NCI-H2081 treated with DMSO at 0.1 percent for 48 hours (cell line): ENCODE measurements around the gene CARMIL3.

ENCODE experiments used
- DNase-seq: peaks from one replicate; lab custom pipeline; 2025; lab: John Stamatoyannopoulos, UW

CARMIL3 gene

DNA sequence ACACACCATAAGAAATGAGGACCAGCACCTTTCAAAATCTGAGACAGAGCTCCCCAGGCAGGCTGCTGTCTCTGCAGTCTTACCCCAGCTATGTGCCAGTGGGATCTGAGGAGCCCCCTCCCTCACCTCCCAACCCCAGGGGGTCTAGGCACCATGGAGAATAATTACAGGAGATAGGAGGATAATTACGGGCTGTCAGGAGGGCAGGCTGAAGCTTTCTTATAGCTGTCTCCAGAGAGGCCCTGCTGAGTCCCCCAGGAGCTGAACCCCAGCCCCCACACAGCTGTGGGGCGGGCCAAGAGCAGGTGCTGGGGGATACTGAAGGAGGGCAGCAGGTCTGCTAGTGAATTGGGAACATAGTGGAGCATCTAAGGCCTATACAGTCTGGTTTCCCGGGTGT lies 26.3 kb downstream of the CARMIL3 start:
- peak; percentile 25 for DNase-seq

DNA sequence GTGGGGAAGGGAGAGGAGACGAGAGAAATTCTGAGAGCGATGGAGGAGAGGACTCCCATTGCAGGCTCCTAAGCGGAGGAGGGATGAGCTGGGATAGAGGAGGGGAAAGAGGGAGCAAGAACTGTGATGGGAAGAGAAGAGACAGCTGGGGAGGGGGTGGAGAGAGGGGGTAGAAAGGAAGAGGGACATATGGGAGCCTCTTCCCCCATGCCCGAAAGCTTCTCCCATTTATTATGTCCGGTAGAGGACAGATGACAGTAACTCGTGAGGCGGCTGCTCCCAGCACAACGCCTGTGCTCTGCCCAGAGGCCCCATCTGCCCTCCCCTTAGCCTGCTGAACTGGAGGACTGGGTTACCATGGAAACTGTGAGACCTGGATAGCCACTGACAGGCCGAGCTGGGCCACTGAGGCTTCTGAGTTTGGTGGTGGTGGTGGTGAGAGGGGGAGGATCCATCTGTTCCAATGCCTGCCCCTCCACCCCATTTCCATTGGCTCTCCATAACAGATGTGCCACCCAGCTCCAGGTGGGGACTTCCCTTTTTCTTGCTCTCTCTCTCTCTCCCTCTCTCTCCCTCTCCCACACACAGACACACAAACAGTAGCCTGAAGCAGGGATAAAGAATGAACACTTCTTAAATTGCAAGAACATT lies 27.8 kb downstream of the CARMIL3 start:
- no peak for DNase-seq

DNA sequence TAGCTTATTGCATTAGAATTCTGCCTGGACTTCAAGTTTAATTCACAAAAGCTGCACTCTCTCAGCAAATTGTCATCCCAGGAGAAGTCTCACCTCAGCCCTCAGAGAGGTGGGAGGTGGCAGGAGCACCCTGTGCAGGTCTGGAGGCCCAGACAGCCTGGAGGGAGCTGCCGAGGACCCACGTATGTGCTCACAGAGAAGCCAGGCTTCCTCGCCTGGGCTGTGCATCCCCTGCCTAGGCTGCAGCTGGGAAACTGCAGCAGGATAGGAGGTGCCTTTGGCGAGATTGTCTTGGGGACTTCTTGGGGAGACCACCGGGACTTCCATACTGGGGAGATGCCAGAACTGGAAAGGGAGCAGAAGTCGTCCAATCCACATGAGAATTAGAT lies 28.3 kb downstream of the CARMIL3 start:
- no peak for DNase-seq

DNA sequence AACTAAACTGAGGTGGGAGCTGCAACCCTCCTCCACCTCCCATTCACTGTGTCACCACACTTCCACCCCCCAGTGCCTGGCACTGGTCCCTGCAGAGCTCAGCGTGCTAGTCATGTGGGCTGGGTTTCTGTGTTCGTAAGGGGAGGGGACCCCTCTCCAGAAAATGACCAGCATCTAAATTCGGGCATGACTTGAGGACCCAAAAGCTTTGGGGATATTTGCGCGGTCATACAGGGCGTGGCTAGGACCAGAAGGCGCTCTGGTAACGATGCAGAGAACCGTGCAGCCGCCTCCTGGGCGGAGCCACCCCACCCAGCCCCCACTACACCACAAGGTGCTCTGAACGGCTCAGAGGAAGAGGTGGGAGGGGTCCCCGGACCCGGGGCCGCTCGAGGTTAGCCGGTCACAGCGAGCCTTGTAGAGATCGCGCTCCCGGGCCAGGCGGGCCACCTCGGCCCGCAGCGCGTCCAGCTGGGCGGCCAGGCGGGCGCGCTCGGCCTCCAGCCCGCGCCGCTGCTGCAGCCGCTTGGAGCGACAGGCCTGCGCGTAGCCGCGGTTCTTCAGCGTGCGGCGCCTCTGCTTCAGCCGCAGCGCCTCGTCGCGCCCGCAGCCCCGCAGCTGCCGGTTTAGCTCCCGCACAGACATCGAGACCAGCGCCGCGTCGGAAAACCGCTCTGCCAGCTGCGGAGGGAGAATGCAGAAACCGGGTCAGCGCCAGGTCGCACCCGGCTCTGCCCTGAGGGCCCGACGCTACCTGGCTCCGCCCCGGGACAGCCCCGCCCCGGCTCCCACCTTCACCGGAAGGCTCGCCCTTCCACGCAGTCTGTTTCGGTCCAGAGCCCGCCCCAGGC lies 29.3 kb downstream of the CARMIL3 start:
- DNase-seq: peak; percentile 21

DNA sequence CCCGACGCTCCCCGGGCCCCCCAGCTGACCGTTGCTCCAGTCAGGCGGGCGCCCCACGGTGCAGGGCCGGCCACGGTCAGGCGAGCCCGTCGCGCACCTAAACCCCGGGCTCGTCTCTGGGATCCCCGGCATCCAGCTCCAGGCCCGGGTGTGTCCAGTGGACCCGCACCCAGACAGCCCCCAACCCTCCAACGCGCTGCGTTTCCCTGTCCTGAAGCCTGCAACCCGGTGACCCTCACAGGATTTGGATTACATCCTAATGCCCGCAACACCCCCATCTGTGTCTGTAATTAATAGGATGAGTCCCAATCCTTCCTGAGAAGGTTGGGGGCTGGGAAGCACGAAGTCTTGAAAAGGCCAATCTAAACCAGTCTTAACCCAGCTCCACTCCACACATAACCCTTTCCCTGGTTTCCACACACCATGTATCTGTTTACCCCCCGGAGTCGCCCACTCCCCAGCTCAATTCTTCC lies 30.0 kb downstream of the CARMIL3 start:
- no peak for DNase-seq

DNA sequence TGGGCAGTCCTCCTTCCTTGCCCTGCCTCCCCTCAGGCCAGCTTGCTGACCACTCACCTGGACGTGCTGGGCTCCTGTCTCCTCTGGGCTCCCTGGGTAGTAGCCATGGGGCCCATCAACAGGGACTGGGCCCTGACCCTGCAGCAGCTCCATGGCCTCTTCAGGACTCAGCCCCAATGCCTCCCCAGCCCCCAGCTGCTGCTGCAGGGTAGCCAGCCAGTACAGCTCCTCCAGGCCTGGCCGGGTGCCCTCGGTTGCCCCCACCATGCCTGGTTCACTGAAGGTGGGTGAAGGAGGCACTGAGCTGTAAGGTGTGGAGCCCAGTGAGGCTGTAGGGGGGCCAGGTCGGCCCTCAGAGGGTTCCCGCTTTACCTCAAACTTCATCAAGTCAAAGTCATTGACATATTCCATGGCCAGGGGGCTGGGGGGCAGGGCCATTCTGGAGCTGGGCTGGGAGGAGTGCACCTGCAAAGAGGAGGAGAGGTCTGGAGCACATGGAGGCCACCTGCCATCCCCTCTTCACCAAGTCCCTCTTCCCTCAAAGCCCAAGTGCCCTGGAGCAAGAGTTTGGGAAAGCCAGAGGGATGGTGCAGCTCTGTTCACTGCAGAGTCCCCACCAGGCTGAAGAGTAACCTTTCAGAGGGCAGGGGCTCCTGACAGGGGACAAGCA lies 30.7 kb downstream of the CARMIL3 start:
- DNase-seq: no peak

DNA sequence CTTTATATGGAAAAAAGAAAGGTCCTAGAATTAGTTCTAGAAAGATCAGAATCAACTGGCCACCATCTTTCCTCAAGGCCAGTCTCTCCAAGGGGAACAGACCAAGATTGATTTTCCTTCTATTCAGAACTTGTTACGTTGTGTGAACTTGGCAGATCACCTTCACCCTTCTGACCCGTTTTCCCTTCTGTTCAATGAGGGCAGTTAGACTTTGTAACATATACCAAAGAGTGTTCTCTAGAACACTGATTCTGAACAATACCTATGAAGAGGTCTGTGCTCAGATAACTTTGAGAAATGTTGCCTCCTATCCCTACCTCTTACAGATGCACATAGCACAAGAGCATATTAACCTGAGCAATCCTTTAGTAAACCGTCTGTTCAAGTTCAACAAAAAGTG lies 31.7 kb downstream of the CARMIL3 start:
- DNase-seq: no peak

DNA sequence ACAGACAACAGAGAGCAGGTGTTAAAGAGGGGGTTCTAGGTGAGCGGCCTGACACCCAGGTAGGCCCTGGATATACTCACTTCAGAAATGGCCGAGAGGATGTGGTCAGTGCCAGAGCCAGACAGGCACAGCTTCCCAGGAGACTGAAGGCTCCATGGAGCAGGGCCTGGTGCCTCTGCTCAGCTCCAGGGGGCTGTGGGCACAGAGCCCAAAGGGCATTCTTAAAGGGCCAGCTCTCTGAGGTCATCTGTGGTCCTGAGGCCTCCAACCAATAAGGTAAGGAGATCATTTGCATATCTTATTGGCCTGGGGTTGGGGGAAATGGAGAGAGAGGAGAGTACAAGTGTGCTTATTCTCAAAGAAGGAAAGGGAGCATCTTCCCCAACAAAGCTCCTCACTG lies 32.6 kb downstream of the CARMIL3 start:
- no peak for DNase-seq

DNA sequence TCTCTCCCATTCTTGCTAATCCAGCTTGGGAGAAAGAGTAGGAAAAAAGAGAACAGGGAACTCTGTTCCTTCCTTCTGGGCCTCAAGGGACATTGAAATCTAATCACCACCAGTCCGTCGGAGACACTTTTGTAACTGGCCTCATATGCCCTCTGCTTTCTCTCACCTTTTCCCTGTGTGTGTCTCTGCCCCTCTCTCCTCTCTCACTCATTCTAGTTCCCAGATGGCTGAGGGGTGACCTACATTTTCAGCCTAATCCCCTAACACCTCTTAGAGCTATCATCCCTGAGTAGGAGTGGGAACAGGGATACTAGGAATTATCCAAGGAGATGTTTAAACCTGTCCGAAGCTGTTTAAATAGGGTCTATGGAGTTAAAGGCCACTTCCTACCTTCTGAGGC lies 33.4 kb downstream of the CARMIL3 start:
- DNase-seq: no peak

DNA sequence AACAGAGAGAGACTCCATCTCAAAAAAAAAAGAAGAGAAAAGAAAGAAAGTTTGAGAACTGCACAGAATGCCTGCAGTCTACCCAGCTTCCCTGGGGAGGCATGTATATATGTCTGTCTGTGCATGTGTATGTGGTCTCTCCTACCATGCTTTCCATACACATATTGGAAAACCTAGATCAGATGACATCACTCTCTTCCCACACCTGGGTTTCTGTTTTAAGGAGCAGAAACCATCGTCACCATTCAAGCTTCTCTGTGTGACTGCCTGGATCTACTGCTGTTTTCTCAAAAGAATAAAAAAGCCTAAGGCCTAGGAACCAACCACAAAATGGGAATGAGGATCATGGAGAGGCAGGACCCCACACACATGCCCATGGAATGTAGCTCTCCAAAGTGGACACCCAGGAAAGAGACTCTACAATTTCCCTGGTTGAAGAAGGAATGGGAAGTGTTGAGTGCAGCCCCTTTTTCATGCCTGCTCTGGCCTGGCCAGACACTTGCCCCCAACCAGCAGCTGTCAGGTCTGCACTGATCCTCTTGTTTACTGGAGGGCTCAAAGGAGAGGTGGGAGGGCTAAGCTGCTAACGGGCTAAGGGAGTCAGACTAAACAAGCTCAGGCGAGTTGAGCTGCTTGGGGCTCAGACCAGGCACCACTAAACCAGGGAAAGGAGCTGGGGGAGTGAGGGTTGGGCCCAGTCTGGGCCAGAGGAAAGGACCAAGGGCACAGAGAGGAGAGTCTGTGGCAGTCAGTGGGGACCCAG lies 34.6 kb downstream of the CARMIL3 start:
- no peak for DNase-seq

DNA sequence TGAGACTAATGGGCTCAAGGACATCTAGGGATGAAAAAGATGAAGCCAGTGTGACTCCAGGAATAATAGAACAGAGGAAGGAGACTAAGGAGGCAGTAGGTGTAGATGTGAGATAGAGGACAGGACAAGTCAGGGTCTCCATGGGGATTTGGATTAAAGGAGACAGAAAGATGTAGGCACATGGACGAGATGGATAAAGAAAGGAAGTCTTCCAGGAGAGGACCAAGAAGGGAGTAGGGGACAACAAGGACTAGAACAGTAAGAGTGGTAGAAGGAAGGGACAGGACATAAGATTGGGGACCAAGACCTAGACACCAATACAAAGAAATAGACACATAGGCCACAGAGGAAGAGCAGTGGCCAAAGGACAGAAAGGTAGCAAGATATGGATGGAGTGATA lies 35.2 kb downstream of the CARMIL3 start:
- DNase-seq: no peak

DNA sequence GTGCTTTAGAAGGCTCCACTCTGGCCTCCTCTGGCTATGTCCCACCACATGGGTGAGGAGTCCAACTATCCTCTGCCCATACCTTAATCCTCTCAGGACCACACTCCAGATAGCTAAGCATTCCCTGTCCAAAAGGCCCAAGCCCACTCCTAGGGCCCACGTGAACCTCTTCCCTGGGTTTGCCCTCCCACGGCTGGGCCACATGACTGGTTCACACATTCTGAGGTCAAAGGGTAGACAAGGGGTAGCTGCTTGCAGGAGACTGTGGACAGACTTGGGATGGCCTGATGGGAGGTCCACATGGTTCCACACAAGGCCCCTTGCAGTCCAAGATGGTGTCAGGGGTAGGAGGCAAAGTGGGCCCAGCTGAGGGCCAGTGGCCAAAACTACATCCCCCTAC lies 36.3 kb downstream of the CARMIL3 start:
- no peak for DNase-seq

DNA sequence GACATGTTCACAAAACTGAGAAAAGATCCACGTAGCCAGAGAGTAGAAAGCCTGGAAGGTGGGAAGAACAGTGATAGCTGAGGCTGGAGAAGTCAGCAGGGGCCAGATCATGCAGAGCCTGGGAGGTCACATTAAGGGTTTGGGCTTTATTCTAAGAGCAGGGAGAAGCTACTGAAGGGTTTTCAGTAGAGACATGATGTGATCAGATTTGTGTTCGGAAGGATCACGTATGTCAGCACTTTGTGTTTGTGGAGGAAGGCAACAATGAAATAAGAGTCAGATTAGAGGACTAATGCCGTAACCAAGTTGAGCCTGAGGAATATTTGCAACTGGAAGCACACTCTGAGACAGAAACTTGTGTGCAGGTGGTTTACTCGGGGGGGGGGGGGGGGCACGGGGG lies 38.1 kb downstream of the CARMIL3 start:
- DNase-seq: no peak

DNA sequence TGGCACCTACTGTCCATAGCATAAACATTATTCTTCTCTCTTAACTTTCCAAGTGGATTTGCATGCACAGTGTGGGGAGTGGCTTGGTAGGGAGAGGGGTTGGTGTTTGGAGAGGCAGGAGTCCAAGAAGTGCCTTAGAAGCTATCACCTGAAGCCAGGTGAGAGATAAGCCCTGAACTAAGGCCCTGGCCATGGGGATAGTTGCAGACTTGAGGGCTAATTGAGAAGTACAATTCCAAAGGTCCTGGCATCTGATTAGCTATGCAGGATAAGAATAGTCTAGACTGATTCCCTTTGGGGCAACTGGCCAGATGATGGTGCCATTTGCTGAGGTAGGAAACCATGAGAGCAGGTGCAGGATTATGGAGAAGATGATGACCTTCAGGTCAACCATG lies 40.3 kb downstream of the CARMIL3 start:
- no peak for DNase-seq

DNA sequence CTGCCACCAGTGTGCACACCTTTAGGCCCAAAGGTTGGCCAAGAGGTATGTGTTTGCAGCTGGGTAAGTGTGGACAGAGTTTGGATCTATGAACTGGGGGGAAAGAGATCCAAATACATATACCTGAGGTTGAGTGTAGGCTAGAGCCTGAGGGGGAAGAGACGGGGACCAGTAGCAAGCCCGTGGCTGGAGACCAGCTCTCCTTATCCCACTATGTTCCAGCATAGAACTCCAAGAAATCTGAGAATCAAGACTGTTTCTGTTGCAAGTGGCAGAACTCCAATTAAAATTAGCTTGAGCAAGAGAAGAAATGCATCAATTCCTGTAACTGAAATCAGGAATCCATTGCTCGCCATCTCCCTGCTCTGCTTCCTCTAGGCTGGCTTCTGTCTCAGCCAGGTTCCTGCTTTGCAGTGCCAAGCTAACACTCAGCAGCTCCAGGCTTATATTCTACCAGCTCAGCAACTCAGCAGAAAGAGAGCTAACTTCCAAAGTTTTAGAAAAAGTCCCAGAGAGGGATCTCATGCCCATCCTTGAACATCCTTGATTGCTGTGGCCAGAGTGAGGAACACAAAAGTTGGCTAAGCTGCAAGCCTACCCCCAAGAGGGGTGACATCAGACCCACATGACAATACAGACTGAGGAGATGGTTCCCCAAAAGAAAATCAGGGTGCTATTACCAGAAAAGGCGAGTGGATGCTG lies 40.8 kb downstream of the CARMIL3 start:
- no peak for DNase-seq

DNA sequence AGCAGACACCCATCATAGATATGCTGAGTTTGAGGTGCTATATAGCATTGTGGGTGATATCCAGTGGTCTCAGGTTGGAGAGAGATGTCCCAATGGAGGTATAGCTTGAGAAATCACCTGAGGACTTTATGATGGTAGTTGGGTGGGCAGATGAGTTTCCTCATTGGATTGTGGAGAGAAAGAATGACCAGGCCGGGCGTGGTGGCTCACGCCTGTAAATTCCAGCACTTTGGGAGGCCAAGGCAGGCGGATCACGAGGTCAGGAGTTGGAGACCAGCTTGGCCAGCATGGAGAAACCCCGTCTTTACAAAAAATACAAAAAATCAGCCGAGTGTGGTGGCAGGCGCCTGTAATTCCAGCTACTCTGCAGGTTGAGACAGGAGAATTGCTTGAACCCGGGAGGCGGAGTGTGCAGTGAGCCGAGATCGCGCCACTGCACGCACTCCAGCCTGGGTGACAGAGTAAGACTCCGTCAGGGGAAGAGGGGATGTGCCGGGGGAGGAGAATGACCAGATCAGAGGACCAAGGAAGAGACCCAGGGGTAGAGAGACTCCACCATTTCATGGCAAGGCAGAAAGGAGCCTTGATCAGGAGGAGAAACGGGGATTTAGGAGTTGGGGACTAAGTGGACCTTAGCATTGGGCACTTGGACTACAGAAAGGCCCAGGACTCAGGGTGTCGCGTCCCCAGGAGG lies 41.5 kb downstream of the CARMIL3 start:
- no peak for DNase-seq

DNA sequence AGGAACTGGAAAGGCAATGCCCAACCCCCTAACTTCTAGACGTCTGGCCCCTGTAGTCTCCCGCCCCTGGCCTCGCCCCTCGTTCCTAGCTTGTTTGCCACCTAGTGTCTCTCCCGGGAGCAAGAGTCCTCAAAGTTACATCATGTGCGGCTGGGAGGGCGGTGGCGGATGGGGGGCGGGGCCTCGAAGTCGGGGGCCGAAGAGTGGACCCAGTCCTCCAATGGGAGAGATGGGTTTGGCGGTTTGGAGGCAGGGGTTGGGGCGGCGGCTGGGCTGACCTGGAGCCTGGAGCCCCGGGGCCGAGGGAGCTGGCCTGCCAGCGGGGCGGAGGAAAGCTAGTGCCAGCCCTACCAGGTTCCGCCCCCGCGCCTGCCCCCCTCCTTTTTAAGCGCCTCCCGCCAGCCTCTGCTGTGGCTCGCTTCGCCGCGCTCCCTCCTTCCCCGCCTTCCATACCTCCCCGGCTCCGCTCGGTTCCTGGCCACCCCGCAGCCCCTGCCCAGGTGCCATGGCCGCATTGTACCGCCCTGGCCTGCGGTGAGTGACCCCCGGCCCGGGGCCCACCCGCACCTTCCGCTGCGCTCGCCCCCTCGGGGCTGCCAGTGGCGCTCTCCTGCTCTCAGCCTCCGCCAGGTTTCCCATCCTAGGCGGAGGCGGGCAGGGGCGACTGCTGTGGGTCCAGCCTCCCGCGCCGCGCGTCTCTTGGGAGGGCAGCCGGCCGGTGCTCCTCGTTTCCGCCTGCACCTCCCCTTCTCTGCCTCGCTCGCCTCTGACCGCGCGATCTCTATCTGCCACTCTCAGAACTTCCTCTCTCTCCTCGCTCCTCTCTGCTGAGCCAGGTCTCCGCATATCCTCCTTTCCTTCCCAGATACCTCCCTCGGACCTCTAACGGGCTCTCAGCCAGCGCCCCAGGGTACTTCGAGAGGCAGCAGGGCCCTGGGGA lies 42.4 kb downstream of the CARMIL3 start, which contains the start of gene PCK2:
TSS of gene PCK2 (plus strand) at position 411 of the 940 bp plus-strand sequence. CDS start at position 506, 95 bp downstream.
- DNase-seq: no peak

DNA sequence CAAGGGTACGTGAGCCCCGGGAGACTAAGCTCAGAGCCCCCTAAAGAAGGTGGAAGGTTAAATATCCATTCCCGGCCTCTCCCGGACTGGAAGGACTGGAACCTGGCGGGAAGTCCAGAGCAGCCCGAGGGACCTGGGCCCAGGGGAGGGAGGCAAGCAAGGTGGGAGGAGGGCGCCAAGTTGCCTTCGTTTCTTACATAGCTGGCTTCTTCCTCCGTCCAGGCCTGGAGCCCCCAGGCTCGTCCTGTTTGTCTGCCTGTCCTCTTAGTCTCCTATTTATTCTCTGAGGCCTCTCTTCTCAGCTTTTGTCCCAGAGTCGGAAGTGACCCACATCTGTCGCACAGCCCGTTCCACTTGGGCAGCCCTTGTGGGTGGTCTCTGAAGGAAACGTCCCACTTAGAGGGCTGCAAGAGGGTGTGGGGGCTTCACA lies 43.0 kb downstream of the CARMIL3 start:
- no peak for DNase-seq

DNA sequence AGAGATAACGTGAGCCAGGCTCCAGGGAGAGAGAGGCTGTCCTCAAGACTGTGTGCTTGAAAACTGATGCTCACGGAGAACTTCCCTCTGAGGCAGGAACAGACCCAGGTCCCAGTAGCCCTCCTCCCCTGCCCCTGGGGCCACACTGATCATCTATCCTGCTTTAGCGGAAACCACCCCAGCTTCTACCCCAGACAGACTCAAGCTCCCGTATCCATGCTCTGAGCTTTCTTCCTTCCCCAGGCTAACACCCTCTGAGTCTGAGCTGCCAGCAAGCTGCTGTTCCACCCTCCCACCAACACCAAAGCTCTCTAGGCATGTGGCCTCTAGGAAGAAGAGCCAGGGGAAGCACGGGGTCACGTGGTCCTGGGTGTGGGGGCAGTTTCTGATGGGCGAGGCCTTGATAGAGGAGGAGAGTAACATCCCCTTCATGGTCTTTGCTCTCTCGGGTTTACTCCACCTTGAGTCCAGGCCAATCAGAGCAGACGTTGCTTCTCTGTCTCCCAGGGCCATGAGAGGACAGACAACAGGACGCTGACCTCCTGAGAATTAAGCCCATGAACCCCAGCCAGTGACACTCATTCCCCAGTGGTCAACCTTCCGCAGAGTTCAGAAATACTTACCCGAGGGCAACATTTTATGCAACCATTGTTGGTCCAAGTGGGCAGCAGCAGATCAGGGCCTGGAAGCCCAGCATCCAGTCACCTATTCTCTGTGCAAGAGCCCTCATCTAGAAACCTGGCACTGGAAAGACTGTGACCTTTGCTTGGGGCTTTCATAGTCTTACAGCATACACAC lies 43.7 kb downstream of the CARMIL3 start:
- DNase-seq: no peak
